SK-N-SH treated with all-trans-retinoic acid at 6 μM for 48 hours (cell line): ENCODE results near the gene PLEKHH3.

Experiments used
- PPARA ChIP-seq: fragments of 250-450 bp; sonication (Bioruptor Pico); IDR thresholded peaks from 2 replicates; pipeline ENCODE4 v1.5.0; 2020; ENCODE audit warnings: mild to moderate bottlenecking, borderline replicate concordance
- SNAI2 ChIP-seq: fragments of 250-450 bp; sonication (Bioruptor Pico); IDR thresholded peaks from 2 replicates; pipeline ENCODE4 v1.5.0; 2020; ENCODE audit warnings: mild to moderate bottlenecking, moderate library complexity
- ZFP3 ChIP-seq: fragments of 250-450 bp; sonication (Bioruptor Pico); IDR thresholded peaks from 2 replicates; pipeline ENCODE4 v1.5.0; 2020; ENCODE audit warnings: mild to moderate bottlenecking, moderate library complexity
- TF ChIP-seq, protein P1 (sequence below): fragments of 250-450 bp; sonication (Bioruptor Pico); IDR thresholded peaks from 2 replicates; pipeline ENCODE4 v1.8.0; 2020; ENCODE audit warnings: mild to moderate bottlenecking, moderate library complexity, borderline replicate concordance

DNA sequence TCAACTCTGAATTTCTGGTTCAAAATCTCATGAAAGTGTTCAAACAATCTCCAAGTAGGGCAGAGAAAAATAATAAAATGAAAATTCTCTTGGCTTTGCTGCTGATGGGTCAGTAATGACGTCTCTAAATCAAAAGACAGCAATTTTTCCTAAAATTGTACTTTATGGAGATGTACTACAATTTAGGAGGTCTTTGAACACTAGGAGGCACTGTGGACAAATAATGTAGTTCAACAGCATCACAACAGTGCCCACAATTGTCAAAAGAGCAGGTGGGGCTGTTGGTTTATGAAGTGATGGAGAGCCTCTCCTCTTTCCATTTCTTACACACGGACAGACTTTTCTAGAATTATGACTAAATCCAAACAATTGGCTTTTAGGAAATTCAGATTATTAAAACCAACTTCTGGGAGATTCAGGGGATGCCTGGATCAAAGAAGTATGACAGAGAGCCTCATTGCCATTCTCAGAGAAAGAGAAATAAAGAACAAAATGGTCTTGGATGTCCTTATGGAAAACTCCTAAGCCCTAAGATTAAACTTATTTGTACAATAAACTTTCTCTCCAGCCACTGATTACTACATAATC is 44.3 kb upstream of the PLEKHH3 start:
- TF ChIP-seq SNAI2 (no peak), ZFP3 (CRISPR knock-in tag) (no peak), PPARA (CRISPR knock-in tag) (no peak)
- TF ChIP-seq, protein P1, sequence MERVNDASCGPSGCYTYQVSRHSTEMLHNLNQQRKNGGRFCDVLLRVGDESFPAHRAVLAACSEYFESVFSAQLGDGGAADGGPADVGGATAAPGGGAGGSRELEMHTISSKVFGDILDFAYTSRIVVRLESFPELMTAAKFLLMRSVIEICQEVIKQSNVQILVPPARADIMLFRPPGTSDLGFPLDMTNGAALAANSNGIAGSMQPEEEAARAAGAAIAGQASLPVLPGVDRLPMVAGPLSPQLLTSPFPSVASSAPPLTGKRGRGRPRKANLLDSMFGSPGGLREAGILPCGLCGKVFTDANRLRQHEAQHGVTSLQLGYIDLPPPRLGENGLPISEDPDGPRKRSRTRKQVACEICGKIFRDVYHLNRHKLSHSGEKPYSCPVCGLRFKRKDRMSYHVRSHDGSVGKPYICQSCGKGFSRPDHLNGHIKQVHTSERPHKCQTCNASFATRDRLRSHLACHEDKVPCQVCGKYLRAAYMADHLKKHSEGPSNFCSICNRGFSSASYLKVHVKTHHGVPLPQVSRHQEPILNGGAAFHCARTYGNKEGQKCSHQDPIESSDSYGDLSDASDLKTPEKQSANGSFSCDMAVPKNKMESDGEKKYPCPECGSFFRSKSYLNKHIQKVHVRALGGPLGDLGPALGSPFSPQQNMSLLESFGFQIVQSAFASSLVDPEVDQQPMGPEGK (CRISPR knock-in tag) = no peak
